Gastrocnemius medialis (tissue), 4 donors: Measurements from ENCODE around the gene SFXN1. TPM values are rescaled to one million over a fixed set of nuclear protein-coding genes. Genes with fewer than 3 reads are reported as not detected.
"Not testable (repeated sequence)": the region's sequence is repeated elsewhere in the genome, so short reads cannot be mapped to it uniquely, and the experiment has no call there.

ENCODE experiments used
- ATAC-seq, 2 donors: fragments of 150-250 bp; one replicate each; pipeline ENCODE4 v1.9.1; 2016
- DNase-seq, 2 donors: peaks; one replicate each; pipeline ENCODE4 v3.0.0-alpha.2; 2019
- H3K27ac ChIP-seq, 4 donors: fragments of 200-600 bp; sonication (generic); 1 replicate in 1 of 4; 2 replicates in 3 of 4; pipeline ENCODE4 v1.5.1; 2016 to 2018; ENCODE audit warnings: mild to moderate bottlenecking in 2 of 4, moderate library complexity in 1 of 4
- H3K27me3 ChIP-seq, 3 donors: fragments of 200-600 bp; sonication (generic) in 2 of 3; 1 replicate in 1 of 3; 2 replicates in 2 of 3; pipeline versions ENCODE4 v1.5.1 to v1.6.0; 2016 to 2019; ENCODE audit warnings: mild to moderate bottlenecking in 1 of 3, moderate library complexity in 1 of 3
- H3K36me3 ChIP-seq, 2 donors: fragments of 200-600 bp; sonication (generic) in 1 of 2; one replicate each; pipeline ENCODE4 v1.5.1; 2017 to 2018
- H3K4me1 ChIP-seq, 2 donors: fragments of 200-600 bp; sonication (generic) in 1 of 2; one replicate each; pipeline ENCODE4 v1.5.1; 2016 to 2017; ENCODE audit warnings: mild to moderate bottlenecking in 2 of 2
- H3K4me3 ChIP-seq, 4 donors: fragments of 200-600 bp; sonication (generic) in 3 of 4; 1 replicate in 1 of 4; 2 replicates in 3 of 4; pipeline ENCODE4 v1.5.1; 2016 to 2019; ENCODE audit warnings: mild to moderate bottlenecking in 2 of 4
- H3K9me3 ChIP-seq, 3 donors: fragments of 200-600 bp; sonication (generic) in 2 of 3; 1 replicate in 1 of 3; 2 replicates in 2 of 3; pipeline ENCODE4 v1.5.1; 2016 to 2019
- CTCF ChIP-seq, 5 experiments: fragments of 450-650 bp in 3 of 5; fragments of 200-600 bp in 2 of 5; sonication (generic) in 2 of 5; IDR thresholded peaks in 4 of 5; conservative IDR thresholded peaks in 1 of 5; 1 replicate in 4 of 5; 2 replicates in 1 of 5; pipeline ENCODE4 v1.5.1; 2016 to 2019; ENCODE audit warnings: antibody characterized with exemption in 5 of 5, mild to moderate bottlenecking in 3 of 5, moderate library complexity in 3 of 5
- POLR2A ChIP-seq, 2 donors: fragments of 450-650 bp; IDR thresholded peaks; one replicate each; pipeline ENCODE4 v1.6.1; 2017; ENCODE audit warnings: antibody characterized with exemption in 2 of 2, mild to moderate bottlenecking in 2 of 2, moderate library complexity in 2 of 2
- in situ Hi-C, 4 donors: fragments of 200-750 bp; cut with MboI; loops; one replicate each; pipeline versions ENCODE4 v1.15.0 to v1.8.0; 2017; ENCODE audit warnings: low sequenced_read_pairs in 4 of 4
- intact Hi-C: fragments of 100-400 bp; cut with DNase I; formaldehyde crosslinking; loops from one replicate; pipeline ENCODE4 v1.15.1; 2023; ENCODE audit warnings: low total_unique reads
- total RNA-seq, 4 donors: library from RNA; depleted of rRNA; stranded (reverse); fragments of >200 nt; gene quantifications; one replicate each; pipeline versions ENCODE4 v1.1.0 to v1.2.3, GENCODE V29; 2016

Gene SFXN1
- total RNA-seq, 4 donors from 2014 or later = 5.8 to 16.7 (median 13.1) TPM

- no peak overlapping the region for H3K4me3 ChIP-seq
- peaks cover 0 to 4% of the 10 kb centered on the region in 2 donors for H3K4me1 ChIP-seq
- TF ChIP-seq CTCF (IDR thresholded peaks at IDR 0.05 in 4 of 5, conservative IDR thresholded peaks at IDR 0.05 in 1 of 5) = no peak
- TF ChIP-seq POLR2A (IDR thresholded peaks at IDR 0.05) = no peak
- ATAC-seq (no peak), DNase-seq (no peak)
- H3K36me3 ChIP-seq = no peaks in the 10 kb centered on the region
- in situ Hi-C loops = loop anchor here (5.0 to 25.0 kb wide), 4 partner anchors 485 to 503 kb away; no protein-coding TSS in a partner anchor
- intact Hi-C loops = no loop called here
- H3K27me3 ChIP-seq = peaks cover 35 to 44% (median 38%) of the 10 kb centered on the region in 3 donors
- no peaks in the 10 kb centered on the region for H3K9me3 ChIP-seq
- H3K27ac ChIP-seq = no peak overlapping the region
These were observed 30.8 kb upstream of the SFXN1 start for GRCh38 chr5:175447571-175447970.

GRCh38 chr5:175448276-175448675 is 30.1 kb upstream of the SFXN1 start:
- Histone ChIP-seq H3K4me1 (peaks cover 0 to 4% of the 10 kb centered on the region in 2 donors), H3K27ac (no peak overlapping the region), H3K27me3 (peaks cover 30 to 37% (median 37%) of the 10 kb centered on the region in 3 donors), H3K9me3 (no peaks in the 10 kb centered on the region), H3K36me3 (no peaks in the 10 kb centered on the region), H3K4me3 (no peak overlapping the region)
- DNase-seq (no peak), ATAC-seq (no peak)
- intact Hi-C loops (no loop called here), in situ Hi-C loops (loop anchor here (5.0 to 25.0 kb wide), 4 partner anchors 486 to 503 kb away; no protein-coding TSS in a partner anchor)
- TF ChIP-seq POLR2A (IDR thresholded peaks at IDR 0.05) (no peak), CTCF (IDR thresholded peaks at IDR 0.05 in 4 of 5, conservative IDR thresholded peaks at IDR 0.05 in 1 of 5) (no peak)

- no peak for ATAC-seq
- in situ Hi-C loops = no loop called here
- TF ChIP-seq CTCF (IDR thresholded peaks at IDR 0.05 in 4 of 5, conservative IDR thresholded peaks at IDR 0.05 in 1 of 5) (no peak), POLR2A (IDR thresholded peaks at IDR 0.05) (no peak)
- DNase-seq = no peak
- Histone ChIP-seq H3K27me3 (peaks cover 6 to 15% (median 9%) of the 10 kb centered on the region in 3 donors), H3K9me3 (no peaks in the 10 kb centered on the region), H3K27ac (no peak overlapping the region), H3K4me1 (no peaks in the 10 kb centered on the region), H3K4me3 (no peak overlapping the region), H3K36me3 (no peaks in the 10 kb centered on the region)
- intact Hi-C loops = no loop called here
These were observed 26.2 kb upstream of the SFXN1 start for GRCh38 chr5:175452166-175452565.

GRCh38 chr5:175454338-175454737 is 24.0 kb upstream of the SFXN1 start:
- H3K4me1 ChIP-seq, H3K36me3 ChIP-seq, DNase-seq, H3K27me3 ChIP-seq, H3K27ac ChIP-seq, H3K9me3 ChIP-seq, H3K4me3 ChIP-seq, ATAC-seq, in situ Hi-C loops, intact Hi-C loops: not testable (repeated sequence)

- DNase-seq (no peak), ATAC-seq (no peak)
- TF ChIP-seq CTCF (IDR thresholded peaks at IDR 0.05 in 4 of 5, conservative IDR thresholded peaks at IDR 0.05 in 1 of 5) = no peak
- no peak for TF ChIP-seq POLR2A (IDR thresholded peaks at IDR 0.05)
- intact Hi-C loops = no loop called here
- Histone ChIP-seq H3K36me3 (no peaks in the 10 kb centered on the region), H3K4me1 (no peaks in the 10 kb centered on the region), H3K4me3 (no peak overlapping the region), H3K27ac (no peak overlapping the region), H3K27me3 (peaks cover 0 to 9% (median 3%) of the 10 kb centered on the region in 3 donors), H3K9me3 (no peaks in the 10 kb centered on the region)
- in situ Hi-C loops = no loop called here
These were observed 22.1 kb upstream of the SFXN1 start for GRCh38 chr5:175456105-175456742.
